ENCODE data around the gene PHYH. TPM values are rescaled to one million over a fixed set of nuclear protein-coding genes. Genes with fewer than 3 reads are reported as not detected.
"Not testable (repeated sequence)": the region's sequence is repeated elsewhere in the genome, so short reads cannot be mapped to it uniquely, and the experiment has no call there.

PHYH gene
- total RNA-seq, 6 donors from 2014 or later: 15.2 to 38.3 (median 27.8) TPM

DNA sequence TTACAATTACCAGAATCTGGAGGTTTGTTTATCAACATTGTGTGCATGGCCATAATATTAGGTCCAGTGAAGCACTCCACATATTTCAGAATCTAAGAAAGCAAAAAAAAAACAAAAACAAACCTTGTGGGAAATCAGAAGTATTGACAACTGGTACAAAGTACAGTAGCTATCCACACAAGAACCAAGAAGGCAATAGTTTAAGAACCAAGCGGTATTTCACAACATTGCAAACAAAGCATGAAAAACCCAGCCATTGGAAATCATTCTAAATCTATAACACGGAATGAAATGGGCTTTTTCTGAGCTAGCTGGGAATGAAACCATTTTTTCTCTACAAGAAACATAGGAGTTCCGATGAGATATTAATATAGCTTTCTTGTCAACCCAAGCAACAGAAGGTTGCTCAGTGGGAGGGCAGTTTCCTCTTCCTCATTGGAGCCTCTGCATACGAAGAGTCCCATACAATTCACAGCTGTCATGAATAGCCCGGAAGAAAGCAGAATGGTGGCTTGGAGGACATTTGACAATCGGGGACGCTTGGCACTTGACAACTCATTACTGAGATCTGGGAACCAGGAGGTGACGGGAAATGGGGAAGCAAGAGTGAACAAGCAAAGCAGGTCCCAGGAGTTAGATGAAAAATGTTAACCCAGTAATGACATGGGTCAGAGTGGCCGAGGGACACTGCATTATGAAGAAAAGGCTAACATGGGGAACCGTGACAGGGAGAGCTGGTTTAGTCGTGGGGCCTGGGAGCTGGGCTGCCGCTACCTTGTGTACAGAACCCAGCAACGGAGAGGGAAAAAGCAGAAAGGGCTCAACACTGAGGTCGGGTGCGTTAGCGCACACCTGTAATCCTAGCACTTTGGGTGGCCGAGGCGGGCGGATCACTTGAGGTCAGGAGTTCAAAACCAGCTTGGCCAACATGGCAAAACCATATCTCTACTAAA is 7.8 kb downstream of the PHYH start:
- no peak overlapping the region for H3K4me3 ChIP-seq
- H3K9me3 ChIP-seq: no peaks in the 10 kb centered on the region
- no peak for DNase-seq
- no peaks in the 10 kb centered on the region for H3K4me1 ChIP-seq
- TF ChIP-seq EP300 (IDR thresholded peaks at IDR 0.05) (no peak), POLR2A (IDR thresholded peaks at IDR 0.05) (no peak), POLR2AphosphoS5 (IDR thresholded peaks at IDR 0.05) (no peak)
- TF ChIP-seq, protein P1, sequence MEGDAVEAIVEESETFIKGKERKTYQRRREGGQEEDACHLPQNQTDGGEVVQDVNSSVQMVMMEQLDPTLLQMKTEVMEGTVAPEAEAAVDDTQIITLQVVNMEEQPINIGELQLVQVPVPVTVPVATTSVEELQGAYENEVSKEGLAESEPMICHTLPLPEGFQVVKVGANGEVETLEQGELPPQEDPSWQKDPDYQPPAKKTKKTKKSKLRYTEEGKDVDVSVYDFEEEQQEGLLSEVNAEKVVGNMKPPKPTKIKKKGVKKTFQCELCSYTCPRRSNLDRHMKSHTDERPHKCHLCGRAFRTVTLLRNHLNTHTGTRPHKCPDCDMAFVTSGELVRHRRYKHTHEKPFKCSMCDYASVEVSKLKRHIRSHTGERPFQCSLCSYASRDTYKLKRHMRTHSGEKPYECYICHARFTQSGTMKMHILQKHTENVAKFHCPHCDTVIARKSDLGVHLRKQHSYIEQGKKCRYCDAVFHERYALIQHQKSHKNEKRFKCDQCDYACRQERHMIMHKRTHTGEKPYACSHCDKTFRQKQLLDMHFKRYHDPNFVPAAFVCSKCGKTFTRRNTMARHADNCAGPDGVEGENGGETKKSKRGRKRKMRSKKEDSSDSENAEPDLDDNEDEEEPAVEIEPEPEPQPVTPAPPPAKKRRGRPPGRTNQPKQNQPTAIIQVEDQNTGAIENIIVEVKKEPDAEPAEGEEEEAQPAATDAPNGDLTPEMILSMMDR (IDR thresholded peaks at IDR 0.05): no peak
- H3K27me3 ChIP-seq: no peaks in the 10 kb centered on the region
- no peak overlapping the region for H3K27ac ChIP-seq
- ATAC-seq (ENCODE audit: low FRiP score in 2 of 2): no peak
- 93 to 95% methylated on average over 19 of the region's 19 CpGs for WGBS, 2 donors
- peaks cover 0 to 51% (median 29%) of the 10 kb centered on the region in 4 donors for H3K36me3 ChIP-seq

DNA sequence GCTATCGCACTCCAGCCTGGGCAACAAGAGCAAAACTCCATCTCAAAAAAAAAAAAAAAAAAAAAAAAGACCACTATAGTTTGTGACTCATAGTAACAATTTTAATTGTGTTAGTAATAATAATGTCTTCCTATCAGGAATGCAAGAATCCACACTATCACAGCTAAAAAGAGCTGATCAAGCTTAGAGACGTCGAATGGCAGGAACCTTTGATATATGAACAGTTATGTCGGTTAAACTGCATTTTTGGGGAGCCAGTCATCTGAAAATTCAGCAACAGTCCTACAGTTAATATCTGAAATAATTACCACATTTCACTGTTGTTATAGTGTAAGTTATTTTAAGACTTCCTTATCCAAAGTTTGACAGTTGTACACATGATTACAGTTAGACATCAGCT is 8.8 kb downstream of the PHYH start:
- no peaks in the 10 kb centered on the region for H3K9me3 ChIP-seq
- no peaks in the 10 kb centered on the region for H3K4me1 ChIP-seq
- no peaks in the 10 kb centered on the region for H3K27me3 ChIP-seq
- 88 to 91% methylated on average over 4 of the region's 4 CpGs for WGBS, 2 donors
- no peak overlapping the region for H3K4me3 ChIP-seq
- H3K27ac ChIP-seq: no peak overlapping the region
- DNase-seq (no peak), ATAC-seq (ENCODE audit: low FRiP score in 2 of 2) (no peak)
- H3K36me3 ChIP-seq: peaks cover 0 to 54% (median 31%) of the 10 kb centered on the region in 4 donors
- TF ChIP-seq POLR2A (IDR thresholded peaks at IDR 0.05) (no peak), POLR2AphosphoS5 (IDR thresholded peaks at IDR 0.05) (no peak), EP300 (IDR thresholded peaks at IDR 0.05) (no peak)
- TF ChIP-seq, protein P1 (IDR thresholded peaks at IDR 0.05): no peak

DNA sequence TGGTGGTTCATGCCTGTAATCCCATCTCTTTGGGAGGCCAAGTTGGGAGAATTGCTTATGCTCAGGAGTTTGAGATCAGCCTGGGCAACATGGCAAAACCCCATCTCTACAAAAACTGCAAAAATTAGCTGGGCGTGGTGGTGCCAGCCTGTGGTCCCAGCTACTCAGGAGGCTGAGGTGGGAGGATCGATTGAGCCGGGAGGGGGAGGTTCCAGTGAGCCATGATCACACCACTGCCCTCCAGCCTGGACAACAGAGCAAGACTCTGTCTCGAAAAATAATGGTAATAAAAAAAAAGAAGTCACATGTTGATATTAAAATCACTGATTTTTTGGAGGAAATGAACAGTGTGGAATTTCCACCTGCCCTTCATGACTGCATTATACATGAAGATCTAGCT is 15.8 kb downstream of the PHYH start:
- no peak for ATAC-seq (ENCODE audit: low FRiP score in 2 of 2)
- 94 to 95% methylated on average over 4 of the region's 4 CpGs for whole genome bisulfite sequencing, 2 donors
- no peaks in the 10 kb centered on the region for H3K4me1 ChIP-seq
- TF ChIP-seq, protein P1 (IDR thresholded peaks at IDR 0.05): no peak
- no peak overlapping the region for H3K4me3 ChIP-seq
- no peak overlapping the region for H3K27ac ChIP-seq
- no peaks in the 10 kb centered on the region for H3K27me3 ChIP-seq
- H3K9me3 ChIP-seq: no peaks in the 10 kb centered on the region
- H3K36me3 ChIP-seq: peaks cover 0 to 53% (median 19%) of the 10 kb centered on the region in 4 donors
- DNase-seq: no peak

GRCh38 chr10:13282348-13282747 is 17.5 kb downstream of the PHYH start:
- WGBS, 2 donors: 93 to 94% methylated on average over 6 of the region's 6 CpGs
- H3K27ac ChIP-seq; H3K4me3 ChIP-seq; H3K4me1 ChIP-seq; H3K27me3 ChIP-seq; DNase-seq; H3K9me3 ChIP-seq; ATAC-seq (ENCODE audit: low FRiP score in 2 of 2): not testable (repeated sequence)
- H3K36me3 ChIP-seq: peaks cover 0 to 45% (median 14%) of the 10 kb centered on the region in 4 donors

GRCh38 chr10:13276749-13277365 is 23.0 kb downstream of the PHYH start:
- WGBS, 2 donors: 47 to 64% methylated on average over 4 of the region's 4 CpGs
- ATAC-seq (ENCODE audit: low FRiP score in 2 of 2) (no peak), DNase-seq (no peak)
- no peak overlapping the region for H3K4me3 ChIP-seq
- H3K4me1 ChIP-seq: no peaks in the 10 kb centered on the region
- TF ChIP-seq POLR2AphosphoS5 (IDR thresholded peaks at IDR 0.05): no peak
- TF ChIP-seq, protein P1 (IDR thresholded peaks at IDR 0.05): no peak
- no peak for TF ChIP-seq POLR2A (IDR thresholded peaks at IDR 0.05)
- no peak for TF ChIP-seq EP300 (IDR thresholded peaks at IDR 0.05)
- H3K27ac ChIP-seq: no peak overlapping the region
- H3K27me3 ChIP-seq: no peaks in the 10 kb centered on the region
- peaks cover 0 to 28% (median 10%) of the 10 kb centered on the region in 4 donors for H3K36me3 ChIP-seq
- H3K9me3 ChIP-seq: no peaks in the 10 kb centered on the region

GRCh38 chr10:13276146-13276545 is 23.7 kb downstream of the PHYH start:
- not testable (repeated sequence) for H3K27me3 ChIP-seq; ATAC-seq (ENCODE audit: low FRiP score in 2 of 2); H3K27ac ChIP-seq; H3K9me3 ChIP-seq; H3K4me1 ChIP-seq; H3K4me3 ChIP-seq; DNase-seq
- H3K36me3 ChIP-seq: peaks cover 0 to 22% (median 10%) of the 10 kb centered on the region in 4 donors
- 98 to 99% methylated on average over 10 to 11 of the region's 11 CpGs for WGBS, 2 donors
